K562 (cell line): ENCODE data around the gene CLDN15. TPM values are rescaled to one million over a fixed set of nuclear protein-coding genes. Genes with fewer than 3 reads are reported as not detected.
A peak's percentile ranks its signal among the peaks of the same experiment; 100 is the strongest.

ENCODE experiments used
- BMI1 ChIP-seq: fragments of 150-350 bp; IDR thresholded peaks from 2 replicates; pipeline ENCODE4 v1.6.1; 2014; ENCODE audit warnings: low read length
- CBFA2T2 ChIP-seq: fragments of 450-650 bp; conservative IDR thresholded peaks from 2 replicates; pipeline ENCODE4 v1.6.1; 2017; ENCODE audit warnings: mild to moderate bottlenecking
- CREB1 ChIP-seq, 2 experiments: sonication (generic) in 1 of 2; formaldehyde crosslinking in 1 of 2; IDR thresholded peaks; 2 replicates each; pipeline versions ENCODE4 v1.6.1 to v1.8.0; 2012 to 2022; ENCODE audit warnings: inconsistent platforms in 1 of 2, mild to moderate bottlenecking in 1 of 2, missing genetic modification reagents in 1 of 2, moderate library complexity in 1 of 2
- HDAC2 ChIP-seq: fragments of 450-650 bp; IDR thresholded peaks from 2 replicates; pipeline ENCODE4 v1.6.1; 2016; ENCODE audit warnings: mild to moderate bottlenecking
- HDAC6 ChIP-seq: IDR thresholded peaks from 2 replicates; pipeline ENCODE4 v1.6.1; 2012; ENCODE audit warnings: low read depth, mild to moderate bottlenecking, control low read depth, inconsistent platforms, low read length, moderate library complexity
- HMGN3 ChIP-seq: IDR thresholded peaks from 2 replicates; pipeline ENCODE4 v1.6.1; 2011; ENCODE audit warnings: borderline replicate concordance, low read depth, mild to moderate bottlenecking, mixed read lengths, low read length; ENCODE audit not compliant: insufficient read length; ENCODE audit errors: extremely low read depth
- HNRNPL ChIP-seq: fragments of 200-400 bp; formaldehyde crosslinking; IDR thresholded peaks from 2 replicates; pipeline ENCODE4 v1.6.1; 2017; ENCODE audit warnings: low read depth, mild to moderate bottlenecking, low read length
- MTA2 ChIP-seq: fragments of 450-650 bp; IDR thresholded peaks from 2 replicates; pipeline ENCODE4 v1.6.1; 2016; ENCODE audit warnings: low read depth
- TSC22D4 ChIP-seq: fragments of 450-650 bp; IDR thresholded peaks from 2 replicates; pipeline ENCODE4 v1.6.1; 2016; ENCODE audit warnings: missing genetic modification characterization, missing biosample characterization, control low read depth
- ZNF76 ChIP-seq: fragments of 250-450 bp; sonication (Bioruptor Pico); IDR thresholded peaks from 2 replicates; pipeline ENCODE4 v1.4.0; 2020; ENCODE audit warnings: mild to moderate bottlenecking, moderate library complexity, borderline replicate concordance
- polyA plus RNA-seq, 8 experiments: library from polyadenylated mRNA; depleted of rRNA in 4 of 8; stranded (reverse) in 5 of 8; unstranded in 3 of 8; fragments of >200 nt; fragmentation: Nextera tagmentation in 2 of 8; fragmentation: Illumina TruSeq in 1 of 8; extraction: Ambion mirVana in 2 of 8; extraction: Trizol in 1 of 8; gene quantifications; 2 replicates each; pipeline versions ENCODE4 v1.2.1 to v1.2.3, GENCODE V29; 2011 to 2014; ENCODE audit warnings: inconsistent platforms in 1 of 8, missing spikeins in 1 of 8
- total RNA-seq, 7 experiments: library from RNA; depleted of rRNA in 6 of 7; stranded (reverse); fragments of >200 nt in 6 of 7; fragmentation: Illumina TruSeq in 2 of 7; extraction: Trizol in 2 of 7; gene quantifications; 2 replicates each; pipeline versions ENCODE4 v1.2.1 to v1.2.3, GENCODE V29; 2011 to 2021; ENCODE audit warnings: low replicate concordance in 1 of 7
- TF ChIP-seq, protein P1 (sequence below), 2 experiments: fragments of 450-650 bp; conservative IDR thresholded peaks; 2 replicates each; pipeline ENCODE4 v1.6.1; 2017; ENCODE audit warnings: mild to moderate bottlenecking in 2 of 2, moderate library complexity in 2 of 2
- TF ChIP-seq, protein P2 (sequence below): fragments of 250-450 bp; sonication (Bioruptor Pico); IDR thresholded peaks from 2 replicates; pipeline ENCODE4 v1.4.0; 2020; ENCODE audit warnings: mild to moderate bottlenecking
- TF ChIP-seq, protein P3 (sequence below), 2 experiments: fragments of 450-650 bp; IDR thresholded peaks; 2 replicates each; pipeline ENCODE4 v1.6.1; 2018; ENCODE audit warnings: mild to moderate bottlenecking in 2 of 2, low read depth in 1 of 2; ENCODE audit not compliant: partially characterized antibody in 2 of 2
- TF ChIP-seq, protein P4 (sequence below), 2 experiments: fragments of 450-650 bp in 1 of 2; sonication (generic) in 1 of 2; formaldehyde crosslinking in 1 of 2; IDR thresholded peaks in 1 of 2; conservative IDR thresholded peaks in 1 of 2; 2 replicates each; pipeline versions ENCODE4 v1.6.1 to v1.8.1; 2016 to 2023; ENCODE audit warnings: mild to moderate bottlenecking in 2 of 2, moderate library complexity in 2 of 2, inconsistent platforms in 1 of 2, missing genetic modification reagents in 1 of 2
- TF ChIP-seq, protein P5 (sequence below): IDR thresholded peaks from 2 replicates; pipeline ENCODE4 v1.6.1; 2012; ENCODE audit warnings: low read depth, low read length, improper control_type of control experiment, borderline replicate concordance

The CLDN15 gene
- total and polyA plus RNA-seq, 9 of the 15 experiments (the other 6 are each of a cell fraction or from before 2014, with no cell fraction given): 0.32 to 14.5 (median 7.4) TPM

DNA sequence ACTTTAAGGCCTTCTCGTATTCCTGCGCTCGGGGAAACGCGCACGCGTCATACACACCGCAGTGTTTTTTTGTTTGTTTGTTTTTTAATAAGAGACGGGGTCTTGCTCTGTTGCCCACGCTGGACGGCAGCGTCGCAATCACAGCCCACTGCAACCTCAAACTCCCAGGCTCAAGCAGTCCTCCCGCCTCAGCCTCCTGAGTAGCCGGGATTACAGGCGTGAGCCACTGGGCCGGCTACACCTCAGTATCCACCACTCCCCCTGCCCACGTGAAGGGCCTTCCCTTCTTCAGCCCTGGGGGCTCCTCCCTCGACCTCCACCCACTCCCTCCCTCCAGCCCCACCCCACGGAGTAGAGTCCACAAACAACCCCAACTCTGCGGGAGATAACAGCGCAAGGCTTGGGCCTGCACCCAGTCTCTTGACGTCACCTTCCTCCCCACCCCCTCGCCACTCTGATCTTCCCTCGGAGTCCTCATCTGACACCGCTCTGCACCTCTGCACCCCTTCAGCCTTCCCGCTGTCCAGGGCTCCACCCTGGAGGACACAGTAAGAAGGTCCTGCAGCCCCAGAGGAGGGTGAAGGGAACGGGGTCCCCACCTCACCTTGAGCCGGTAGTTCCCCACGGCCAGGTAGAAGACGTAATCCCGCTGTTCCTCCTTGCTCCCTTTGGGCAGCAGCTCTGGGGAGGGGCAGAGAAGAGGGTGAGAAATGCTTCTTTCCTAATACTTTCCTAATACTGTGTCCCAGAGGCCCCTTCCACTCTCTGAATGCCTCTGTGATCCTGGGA, 2.8 kb upstream of the CLDN15 start (continued):
- TF ChIP-seq, protein P1, sequence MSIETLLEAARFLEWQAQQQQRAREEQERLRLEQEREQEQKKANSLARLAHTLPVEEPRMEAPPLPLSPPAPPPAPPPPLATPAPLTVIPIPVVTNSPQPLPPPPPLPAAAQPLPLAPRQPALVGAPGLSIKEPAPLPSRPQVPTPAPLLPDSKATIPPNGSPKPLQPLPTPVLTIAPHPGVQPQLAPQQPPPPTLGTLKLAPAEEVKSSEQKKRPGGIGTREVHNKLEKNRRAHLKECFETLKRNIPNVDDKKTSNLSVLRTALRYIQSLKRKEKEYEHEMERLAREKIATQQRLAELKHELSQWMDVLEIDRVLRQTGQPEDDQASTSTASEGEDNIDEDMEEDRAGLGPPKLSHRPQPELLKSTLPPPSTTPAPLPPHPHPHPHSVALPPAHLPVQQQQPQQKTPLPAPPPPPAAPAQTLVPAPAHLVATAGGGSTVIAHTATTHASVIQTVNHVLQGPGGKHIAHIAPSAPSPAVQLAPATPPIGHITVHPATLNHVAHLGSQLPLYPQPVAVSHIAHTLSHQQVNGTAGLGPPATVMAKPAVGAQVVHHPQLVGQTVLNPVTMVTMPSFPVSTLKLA (conservative IDR thresholded peaks at IDR 0.05): peak in 1 of 2 experiments; percentile 73; a peak in 3 of 4 replicates
- TF ChIP-seq TSC22D4 (tag): no peak
- TF ChIP-seq MTA2: peak; percentile 38; the same call in 1 of the 2 replicates
- TF ChIP-seq BMI1: no peak
- TF ChIP-seq, protein P2, sequence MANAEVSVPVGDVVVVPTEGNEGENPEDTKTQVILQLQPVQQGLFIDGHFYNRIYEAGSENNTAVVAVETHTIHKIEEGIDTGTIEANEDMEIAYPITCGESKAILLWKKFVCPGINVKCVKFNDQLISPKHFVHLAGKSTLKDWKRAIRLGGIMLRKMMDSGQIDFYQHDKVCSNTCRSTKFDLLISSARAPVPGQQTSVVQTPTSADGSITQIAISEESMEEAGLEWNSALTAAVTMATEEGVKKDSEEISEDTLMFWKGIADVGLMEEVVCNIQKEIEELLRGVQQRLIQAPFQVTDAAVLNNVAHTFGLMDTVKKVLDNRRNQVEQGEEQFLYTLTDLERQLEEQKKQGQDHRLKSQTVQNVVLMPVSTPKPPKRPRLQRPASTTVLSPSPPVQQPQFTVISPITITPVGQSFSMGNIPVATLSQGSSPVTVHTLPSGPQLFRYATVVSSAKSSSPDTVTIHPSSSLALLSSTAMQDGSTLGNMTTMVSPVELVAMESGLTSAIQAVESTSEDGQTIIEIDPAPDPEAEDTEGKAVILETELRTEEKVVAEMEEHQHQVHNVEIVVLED (CRISPR knock-in tag): no peak
- TF ChIP-seq, protein P3, sequence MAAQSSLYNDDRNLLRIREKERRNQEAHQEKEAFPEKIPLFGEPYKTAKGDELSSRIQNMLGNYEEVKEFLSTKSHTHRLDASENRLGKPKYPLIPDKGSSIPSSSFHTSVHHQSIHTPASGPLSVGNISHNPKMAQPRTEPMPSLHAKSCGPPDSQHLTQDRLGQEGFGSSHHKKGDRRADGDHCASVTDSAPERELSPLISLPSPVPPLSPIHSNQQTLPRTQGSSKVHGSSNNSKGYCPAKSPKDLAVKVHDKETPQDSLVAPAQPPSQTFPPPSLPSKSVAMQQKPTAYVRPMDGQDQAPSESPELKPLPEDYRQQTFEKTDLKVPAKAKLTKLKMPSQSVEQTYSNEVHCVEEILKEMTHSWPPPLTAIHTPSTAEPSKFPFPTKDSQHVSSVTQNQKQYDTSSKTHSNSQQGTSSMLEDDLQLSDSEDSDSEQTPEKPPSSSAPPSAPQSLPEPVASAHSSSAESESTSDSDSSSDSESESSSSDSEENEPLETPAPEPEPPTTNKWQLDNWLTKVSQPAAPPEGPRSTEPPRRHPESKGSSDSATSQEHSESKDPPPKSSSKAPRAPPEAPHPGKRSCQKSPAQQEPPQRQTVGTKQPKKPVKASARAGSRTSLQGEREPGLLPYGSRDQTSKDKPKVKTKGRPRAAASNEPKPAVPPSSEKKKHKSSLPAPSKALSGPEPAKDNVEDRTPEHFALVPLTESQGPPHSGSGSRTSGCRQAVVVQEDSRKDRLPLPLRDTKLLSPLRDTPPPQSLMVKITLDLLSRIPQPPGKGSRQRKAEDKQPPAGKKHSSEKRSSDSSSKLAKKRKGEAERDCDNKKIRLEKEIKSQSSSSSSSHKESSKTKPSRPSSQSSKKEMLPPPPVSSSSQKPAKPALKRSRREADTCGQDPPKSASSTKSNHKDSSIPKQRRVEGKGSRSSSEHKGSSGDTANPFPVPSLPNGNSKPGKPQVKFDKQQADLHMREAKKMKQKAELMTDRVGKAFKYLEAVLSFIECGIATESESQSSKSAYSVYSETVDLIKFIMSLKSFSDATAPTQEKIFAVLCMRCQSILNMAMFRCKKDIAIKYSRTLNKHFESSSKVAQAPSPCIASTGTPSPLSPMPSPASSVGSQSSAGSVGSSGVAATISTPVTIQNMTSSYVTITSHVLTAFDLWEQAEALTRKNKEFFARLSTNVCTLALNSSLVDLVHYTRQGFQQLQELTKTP (IDR thresholded peaks at IDR 0.05; ENCODE audit: low read depth in 1 of 2, partially characterized antibody in 2 of 2): no peak
- TF ChIP-seq, protein P4, sequence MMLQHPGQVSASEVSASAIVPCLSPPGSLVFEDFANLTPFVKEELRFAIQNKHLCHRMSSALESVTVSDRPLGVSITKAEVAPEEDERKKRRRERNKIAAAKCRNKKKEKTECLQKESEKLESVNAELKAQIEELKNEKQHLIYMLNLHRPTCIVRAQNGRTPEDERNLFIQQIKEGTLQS (IDR thresholded peaks at IDR 0.05): peak; percentile 70
- TF ChIP-seq, protein P4 (CRISPR knock-in tag; conservative IDR thresholded peaks at IDR 0.05): no peak
- 0 out of 2 replicates have a peak, but pooled peaks have one; percentile 30 for TF ChIP-seq HDAC2
- TF ChIP-seq HMGN3: peak; percentile 42
- TF ChIP-seq CREB1 (IDR thresholded peaks at IDR 0.05): peak; percentile 60
- no peak for TF ChIP-seq CREB1 (CRISPR knock-in tag; IDR thresholded peaks at IDR 0.05)
- no peak for TF ChIP-seq HDAC6
- TF ChIP-seq, protein P5, sequence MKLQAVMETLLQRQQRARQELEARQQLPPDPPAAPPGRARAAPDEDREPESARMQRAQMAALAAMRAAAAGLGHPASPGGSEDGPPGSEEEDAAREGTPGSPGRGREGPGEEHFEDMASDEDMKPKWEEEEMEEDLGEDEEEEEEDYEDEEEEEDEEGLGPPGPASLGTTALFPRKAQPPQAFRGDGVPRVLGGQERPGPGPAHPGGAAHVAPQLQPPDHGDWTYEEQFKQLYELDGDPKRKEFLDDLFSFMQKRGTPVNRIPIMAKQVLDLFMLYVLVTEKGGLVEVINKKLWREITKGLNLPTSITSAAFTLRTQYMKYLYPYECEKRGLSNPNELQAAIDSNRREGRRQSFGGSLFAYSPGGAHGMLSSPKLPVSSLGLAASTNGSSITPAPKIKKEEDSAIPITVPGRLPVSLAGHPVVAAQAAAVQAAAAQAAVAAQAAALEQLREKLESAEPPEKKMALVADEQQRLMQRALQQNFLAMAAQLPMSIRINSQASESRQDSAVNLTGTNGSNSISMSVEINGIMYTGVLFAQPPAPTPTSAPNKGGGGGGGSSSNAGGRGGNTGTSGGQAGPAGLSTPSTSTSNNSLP: no peak
- 0 out of 2 replicates have a peak, but pooled peaks have one; percentile 27 for TF ChIP-seq CBFA2T2
- TF ChIP-seq HNRNPL: no peak
- TF ChIP-seq ZNF76 (CRISPR knock-in tag): no peak
